PC-3 (cell line): Measurements from ENCODE around the gene FBXO31. TPM values are rescaled to one million over a fixed set of nuclear protein-coding genes. Genes with fewer than 3 reads are reported as not detected.

Experiments
- ATAC-seq: fragments of 200-7000 bp; cut with Tn5 transposase; 2 replicates; pipeline ENCODE4 v1.9.1; 2020; ENCODE audit warnings: mild to moderate bottlenecking, moderate library complexity
- BruUV-seq: library from RNA; stranded (reverse); fragments of 400-500 nt; replicated peaks from 2 replicates; lab custom pipeline; 2021; lab: Mats Ljungman, UMichigan
- CTCF ChIA-PET: fragments of 300-600 bp; sonication (Branson Sonifier 250); formaldehyde crosslinking; loops from one replicate; lab custom pipeline; 2022; ENCODE audit warnings: antibody characterized with exemption; lab: Charles Lee
- POLR2A ChIA-PET: fragments of 300-600 bp; sonication (Branson Sonifier 250); formaldehyde crosslinking; loops from one replicate; lab custom pipeline; 2022; ENCODE audit warnings: antibody characterized with exemption; ENCODE audit not compliant: unreplicated experiment; lab: Charles Lee
- DNase-seq: peaks from one replicate; pipeline ENCODE4 v3.0.0-alpha.2; 2015
- H2AFZ ChIP-seq: fragments of 300-600 bp; sonication (generic); 2 replicates; pipeline ENCODE4 v1.6.0; 2016; ENCODE audit warnings: antibody characterized with exemption, low read length
- H3F3A ChIP-seq: fragments of 300-600 bp; sonication (generic); one replicate; pipeline ENCODE4 v1.6.0; 2017; ENCODE audit warnings: antibody characterized with exemption, low read length, control low read depth, mild to moderate bottlenecking; ENCODE audit not compliant: unreplicated experiment
- H3K27ac ChIP-seq: fragments of 300-600 bp; sonication (generic); 2 replicates; pipeline ENCODE4 v1.5.1; 2016; ENCODE audit warnings: mild to moderate bottlenecking, low read length
- H3K27me3 ChIP-seq: fragments of 300-600 bp; sonication (generic); 2 replicates; pipeline ENCODE4 v1.6.1; 2016; ENCODE audit warnings: low read length, mixed read lengths
- H3K36me3 ChIP-seq: fragments of 300-600 bp; sonication (generic); 2 replicates; pipeline ENCODE4 v1.6.1; 2016; ENCODE audit warnings: low read depth, mixed run types, low read length, mixed read lengths
- H3K4me1 ChIP-seq: fragments of 300-600 bp; sonication (generic); 2 replicates; pipeline ENCODE4 v1.5.1; 2016; ENCODE audit warnings: low read length; ENCODE audit not compliant: insufficient read depth
- H3K4me2 ChIP-seq: fragments of 300-600 bp; sonication (generic); 2 replicates; pipeline ENCODE4 v1.6.0; 2016; ENCODE audit warnings: low read length
- H3K4me3 ChIP-seq: fragments of 300-600 bp; sonication (generic); 2 replicates; pipeline ENCODE4 v1.5.1; 2016; ENCODE audit warnings: mild to moderate bottlenecking, low read length, mixed read lengths
- H3K79me2 ChIP-seq: fragments of 300-600 bp; sonication (generic); 2 replicates; pipeline ENCODE4 v1.6.1; 2017; ENCODE audit warnings: low read length, mixed read lengths
- H3K9ac ChIP-seq: fragments of 300-600 bp; sonication (generic); 2 replicates; pipeline ENCODE4 v1.6.0; 2016; ENCODE audit warnings: mild to moderate bottlenecking, low read length
- H3K9me2 ChIP-seq: fragments of 300-600 bp; sonication (generic); replicated peaks from 2 replicates; pipeline ENCODE4 v1.6.1; 2016; ENCODE audit warnings: mixed run types, low read length, mixed read lengths
- H3K9me3 ChIP-seq: fragments of 300-600 bp; sonication (generic); 2 replicates; pipeline ENCODE4 v1.6.1; 2016; ENCODE audit warnings: low read length, mixed read lengths
- H4K20me1 ChIP-seq: fragments of 300-600 bp; sonication (generic); 2 replicates; pipeline ENCODE4 v1.6.1; 2016; ENCODE audit warnings: low read length, mixed read lengths
- CTCF ChIP-seq: fragments of 300-600 bp; sonication (generic); conservative IDR thresholded peaks from 2 replicates; pipeline ENCODE4 v1.5.1; 2017; ENCODE audit warnings: antibody characterized with exemption, low read depth, mild to moderate bottlenecking, low read length
- EZH2 ChIP-seq: fragments of 300-600 bp; sonication (generic); IDR thresholded peaks from one replicate; pipeline ENCODE4 v1.6.1; 2017; ENCODE audit warnings: antibody characterized with exemption, mild to moderate bottlenecking, low read length; ENCODE audit not compliant: unreplicated experiment
- EZH2phosphoT487 ChIP-seq: fragments of 300-600 bp; sonication (generic); IDR thresholded peaks from 2 replicates; pipeline ENCODE4 v1.6.1; 2018; ENCODE audit warnings: mild to moderate bottlenecking, antibody characterized with exemption, low read length, borderline replicate concordance
- intact Hi-C: fragments of 100-400 bp; cut with micrococcal nuclease; formaldehyde crosslinking; loops from 2 replicates; pipeline ENCODE4 v1.9.0; 2023
- total RNA-seq: library from RNA; depleted of rRNA; stranded (reverse); fragments of >200 nt; gene quantifications from 2 replicates; pipeline ENCODE4 v1.2.3, GENCODE V29; 2014

FBXO31 gene
- total RNA-seq, 1 experiment from 2014 or later, result 14.8 TPM

GRCh38 chr16:87351320-87351698, 32.3 kb downstream of the FBXO31 start:
- intact Hi-C loops, result no loop called here
- H3K4me1 ChIP-seq, result no peaks in the 10 kb centered on the region
- TF ChIP-seq EZH2phosphoT487, result no peak
- no peak for TF ChIP-seq EZH2
- TF ChIP-seq CTCF, result no peak
- ChIA-PET CTCF (no interaction called here), POLR2A (no interaction called here)
- BruUV-seq, result no TSS peak
- H3K9me3 ChIP-seq, result no peaks in the 10 kb centered on the region
- H4K20me1 ChIP-seq, result no peaks in the 10 kb centered on the region
- H3K9ac ChIP-seq, result no peak overlapping the region
- no peaks in the 10 kb centered on the region for H3F3A ChIP-seq
- H3K4me3 ChIP-seq, result no peak overlapping the region
- no peaks in the 10 kb centered on the region for H3K36me3 ChIP-seq
- no peaks in the 10 kb centered on the region for H3K79me2 ChIP-seq
- H3K27me3 ChIP-seq, result no peaks in the 10 kb centered on the region
- H3K9me2 ChIP-seq, result no peaks in the 10 kb centered on the region
- DNase-seq (no peak), ATAC-seq (no peak)
- no peak overlapping the region for H2AFZ ChIP-seq
- H3K4me2 ChIP-seq, result no peak overlapping the region
- no peak overlapping the region for H3K27ac ChIP-seq

DNA sequence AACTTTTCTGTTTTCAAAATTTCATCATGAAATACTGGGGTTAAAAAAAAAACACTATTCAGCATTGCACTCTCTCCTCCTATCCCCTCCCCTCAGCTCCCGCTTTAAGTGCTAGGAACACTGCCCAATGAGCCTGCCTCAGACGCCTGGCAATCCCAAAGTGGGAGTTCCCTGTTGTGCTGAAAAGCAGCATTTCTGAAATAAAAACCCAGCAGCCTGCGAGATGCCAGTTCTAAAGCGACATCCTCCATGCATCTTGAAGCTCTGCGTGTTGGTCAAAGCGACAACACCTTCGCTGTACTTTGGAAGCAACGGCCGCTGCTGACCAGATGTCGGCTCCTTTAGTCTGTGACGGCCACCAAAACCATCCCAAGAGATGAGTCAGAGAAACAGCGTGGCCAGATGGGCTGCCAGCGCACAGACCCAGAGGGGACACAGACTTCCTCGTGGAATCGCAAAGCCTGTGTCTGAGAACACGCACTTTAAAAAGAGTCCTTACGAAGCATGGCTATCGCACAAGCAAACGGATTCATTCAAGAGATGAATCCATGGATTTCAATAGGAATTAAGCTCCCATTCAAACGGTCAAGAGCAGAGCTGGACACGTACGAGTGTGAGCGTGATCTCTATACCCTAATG, 32.8 kb downstream of the FBXO31 start:
- Histone ChIP-seq H3K4me2 (no peak overlapping the region), H4K20me1 (no peaks in the 10 kb centered on the region), H3K4me1 (no peaks in the 10 kb centered on the region), H3K4me3 (no peak overlapping the region), H3F3A (no peaks in the 10 kb centered on the region), H3K36me3 (no peaks in the 10 kb centered on the region), H3K9me2 (no peaks in the 10 kb centered on the region), H3K79me2 (no peaks in the 10 kb centered on the region), H3K9ac (no peak overlapping the region), H3K27ac (no peak overlapping the region), H3K9me3 (no peaks in the 10 kb centered on the region), H3K27me3 (no peaks in the 10 kb centered on the region), H2AFZ (no peak overlapping the region)
- no peak for ATAC-seq
- TF ChIP-seq CTCF (no peak), EZH2 (no peak), EZH2phosphoT487 (no peak)
- POLR2A ChIA-PET, result no interaction called here
- BruUV-seq, result no TSS peak
- no peak for DNase-seq
- intact Hi-C loops, result no loop called here
- CTCF ChIA-PET, result no interaction called here

- Histone ChIP-seq H2AFZ (no peak overlapping the region), H3K79me2 (no peaks in the 10 kb centered on the region), H3K9me2 (no peaks in the 10 kb centered on the region), H3K4me2 (no peak overlapping the region), H4K20me1 (no peaks in the 10 kb centered on the region), H3K9me3 (no peaks in the 10 kb centered on the region), H3F3A (no peaks in the 10 kb centered on the region), H3K27ac (no peak overlapping the region), H3K36me3 (no peaks in the 10 kb centered on the region), H3K4me3 (no peak overlapping the region), H3K27me3 (no peaks in the 10 kb centered on the region), H3K9ac (no peak overlapping the region), H3K4me1 (no peaks in the 10 kb centered on the region)
- POLR2A ChIA-PET, result no interaction called here
- ATAC-seq, result no peak
- no peak for DNase-seq
- no peak for TF ChIP-seq CTCF
- TF ChIP-seq EZH2, result no peak
- no peak for TF ChIP-seq EZH2phosphoT487
- BruUV-seq, result no TSS peak
- intact Hi-C loops, result no loop called here
- CTCF ChIA-PET, result no interaction called here
These were observed 33.5 kb downstream of the FBXO31 start for GRCh38 chr16:87350031-87350430.
